NCI-H128 (cell line): ENCODE results near the gene SUMO1.
"Not testable (repeated sequence)": the region's sequence is repeated elsewhere in the genome, so short reads cannot be mapped to it uniquely, and the experiment has no call there.

ENCODE experiments used
- DNase-seq: peaks from one replicate; lab custom pipeline; 2025; ENCODE audit not compliant: unreplicated experiment; lab: John Stamatoyannopoulos, UW

Gene SUMO1

GRCh38 chr2:202238234-202239197 is at the start of gene SUMO1:
SUMO1 (minus strand) TSS chr2:202238597; CDS start chr2:202238451, 146 bp downstream.
- peak; percentile 68 for DNase-seq

GRCh38 chr2:202286595-202286994 is 48.2 kb upstream of the SUMO1 start:
- DNase-seq = no peak

DNA sequence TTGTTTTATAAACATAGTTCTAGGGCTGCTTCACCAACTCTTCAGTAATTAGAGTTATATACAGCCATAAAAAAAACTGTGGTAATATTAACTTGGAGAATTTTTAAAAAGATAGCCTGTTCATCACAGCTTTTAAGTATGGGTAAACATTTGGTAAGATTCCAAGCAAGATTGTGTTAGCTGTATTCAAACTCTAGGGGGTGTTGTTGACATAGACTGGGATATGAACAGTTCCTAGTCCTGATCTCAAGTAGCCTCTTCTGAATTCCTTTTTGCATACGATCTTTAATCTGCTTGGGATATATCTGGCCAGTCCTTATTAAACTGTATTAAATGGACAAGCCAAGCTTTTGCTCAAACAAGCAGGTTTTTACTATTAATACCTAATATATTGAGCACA is 40.5 kb upstream of the SUMO1 start:
- no peak for DNase-seq

- DNase-seq = no peak
These were observed 39.8 kb upstream of the SUMO1 start for GRCh38 chr2:202278036-202278760.

DNA sequence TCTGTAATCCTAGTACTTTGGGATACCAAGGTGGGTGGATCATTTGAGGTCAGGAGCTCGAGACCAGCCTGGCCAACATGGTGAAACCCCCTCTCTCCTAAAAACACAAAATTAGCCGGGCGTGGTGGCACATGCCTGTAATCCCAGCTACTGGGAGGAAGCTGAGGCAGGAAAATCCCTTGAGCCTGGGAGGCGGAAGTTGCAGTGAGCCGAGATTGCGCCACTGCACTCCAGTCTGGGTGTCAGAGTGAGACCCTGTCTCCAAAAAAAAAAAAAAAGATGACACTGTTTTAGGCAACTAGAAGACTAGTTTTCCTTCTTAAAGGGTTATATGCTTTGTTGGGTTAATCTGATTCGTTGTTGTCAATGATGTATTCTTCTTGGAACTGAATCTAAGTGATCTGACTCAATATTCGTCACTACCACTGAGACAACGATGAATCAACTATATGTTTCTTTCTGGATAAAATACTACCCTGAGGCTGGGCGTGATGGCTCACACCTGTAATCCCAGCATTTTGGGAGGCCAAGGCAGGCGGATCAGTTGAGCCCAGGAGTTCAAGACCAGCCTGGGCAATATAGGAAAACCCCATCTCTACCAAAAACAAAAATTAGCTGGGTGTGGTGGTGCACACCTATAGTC is 37.8 kb upstream of the SUMO1 start:
- not testable (repeated sequence) for DNase-seq

GRCh38 chr2:202270487-202270886 is 32.1 kb upstream of the SUMO1 start:
- no peak for DNase-seq

DNA sequence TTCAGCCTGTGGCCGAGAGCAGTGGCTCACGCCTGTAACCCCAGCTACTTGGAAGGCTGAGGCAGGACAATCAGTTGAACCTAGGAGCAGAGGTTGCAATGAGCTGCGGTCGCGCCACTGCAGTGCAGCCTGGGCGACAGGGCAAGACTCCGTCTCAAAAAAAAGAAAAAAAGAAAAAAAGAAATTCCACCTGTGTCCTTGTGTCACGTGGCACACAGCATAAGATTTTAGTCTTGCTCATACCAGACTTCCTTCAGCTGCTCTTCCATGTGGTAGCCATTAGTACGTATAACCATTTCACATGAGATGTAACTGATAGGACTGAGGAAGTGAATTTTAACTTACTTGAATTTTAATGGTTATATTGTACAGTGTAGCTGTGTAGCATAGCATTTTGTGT is 31.2 kb upstream of the SUMO1 start:
- DNase-seq = no peak

DNA sequence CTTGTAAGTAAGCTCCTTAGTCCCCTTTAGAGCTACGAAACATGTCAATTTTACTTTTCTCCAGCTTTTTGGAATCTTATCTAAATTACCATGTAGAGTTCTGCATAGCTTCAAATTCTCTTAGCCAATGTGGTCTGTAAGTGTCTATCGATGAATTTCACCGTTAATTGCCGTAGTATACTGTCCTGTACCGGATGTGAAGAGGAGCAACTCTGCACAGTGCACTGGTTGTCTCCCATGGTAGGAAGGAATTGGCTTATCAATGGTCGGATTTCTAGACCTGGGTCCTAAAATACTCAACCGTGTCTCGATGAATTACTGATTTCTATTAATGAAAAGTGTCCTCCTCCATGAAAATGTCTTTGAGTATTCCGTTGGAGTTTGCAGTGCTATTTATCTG is 29.1 kb upstream of the SUMO1 start:
- DNase-seq = no peak

GRCh38 chr2:202265467-202266277 is 27.3 kb upstream of the SUMO1 start, which contains the start of gene NOP58:
NOP58 (plus strand) TSS chr2:202265763; CDS start chr2:202265942, 179 bp downstream.
- peak; percentile 68 for DNase-seq

DNA sequence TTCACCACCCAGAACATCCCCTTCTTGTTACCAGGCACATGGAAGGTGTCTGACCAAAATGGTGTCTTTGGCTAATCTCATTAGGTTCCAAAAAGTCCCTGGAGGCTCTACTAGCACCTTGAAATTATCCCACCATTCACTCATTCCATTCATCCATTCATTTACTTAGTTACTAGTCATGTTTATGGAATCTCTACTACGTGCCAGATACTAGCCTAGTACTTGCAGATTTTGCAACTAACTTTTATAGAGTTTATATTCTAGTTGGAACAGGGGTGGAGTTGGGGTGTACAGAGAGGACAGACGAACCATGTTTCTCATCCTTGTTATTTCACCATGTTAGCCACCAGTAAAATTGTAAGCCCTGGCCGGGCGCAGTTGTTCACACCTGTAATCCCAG is 23.1 kb upstream of the SUMO1 start:
- no peak for DNase-seq

DNA sequence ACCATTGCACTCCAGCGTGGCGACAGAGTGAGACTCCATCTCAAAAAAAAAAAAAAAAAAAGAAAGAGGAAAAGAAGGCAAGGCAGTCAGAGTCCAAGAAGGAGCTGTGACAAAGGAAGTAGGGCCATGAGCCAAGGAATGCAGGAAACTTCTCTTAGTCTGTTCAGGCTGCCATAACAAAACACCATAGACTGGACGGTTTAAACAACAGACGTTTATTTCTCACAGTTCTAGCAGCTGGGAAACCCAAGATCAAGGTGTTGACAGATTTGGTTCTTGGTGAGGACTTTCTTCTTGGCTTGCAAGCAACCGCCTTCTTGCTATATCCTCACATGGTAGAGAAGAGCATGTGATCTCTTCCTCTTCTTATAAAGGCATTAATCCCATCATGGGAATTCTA is 13.1 kb upstream of the SUMO1 start:
- DNase-seq = no peak

DNA sequence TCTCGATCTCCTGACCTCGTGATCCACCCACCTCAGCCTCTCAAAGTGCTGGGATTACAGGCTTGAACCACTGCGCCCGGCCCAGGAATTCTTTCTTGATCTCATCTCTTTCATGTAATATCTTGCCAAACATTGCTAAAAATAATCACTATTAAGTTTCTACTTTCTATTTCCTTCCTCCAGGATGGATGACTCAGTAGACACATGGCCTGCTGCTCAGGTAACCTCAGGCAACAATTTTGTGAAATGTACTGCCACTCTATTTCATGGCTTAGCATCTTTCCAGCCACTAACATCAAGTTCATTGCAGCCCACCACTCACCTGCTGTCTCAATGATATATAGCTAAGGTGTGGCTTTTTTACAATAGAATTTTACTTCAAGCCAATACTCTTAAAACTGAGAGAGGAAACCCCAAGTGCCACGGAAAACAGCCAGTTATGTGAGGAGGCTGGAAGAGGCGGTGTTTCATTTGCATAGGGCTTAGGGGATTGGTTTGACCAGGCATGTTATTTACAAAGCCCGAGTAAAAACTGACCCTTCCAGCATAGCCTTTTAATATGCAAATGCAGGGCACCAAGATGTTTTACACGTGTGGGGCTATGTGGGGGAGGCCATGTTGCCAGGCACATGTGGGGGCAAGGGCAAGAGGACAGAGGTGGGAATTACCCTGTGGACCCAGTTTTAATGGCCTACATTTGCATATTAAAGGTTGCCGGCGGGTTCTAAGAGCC is 11.3 kb upstream of the SUMO1 start:
- no peak for DNase-seq

GRCh38 chr2:202247710-202248109 is 9.3 kb upstream of the SUMO1 start:
- not testable (repeated sequence) for DNase-seq

DNA sequence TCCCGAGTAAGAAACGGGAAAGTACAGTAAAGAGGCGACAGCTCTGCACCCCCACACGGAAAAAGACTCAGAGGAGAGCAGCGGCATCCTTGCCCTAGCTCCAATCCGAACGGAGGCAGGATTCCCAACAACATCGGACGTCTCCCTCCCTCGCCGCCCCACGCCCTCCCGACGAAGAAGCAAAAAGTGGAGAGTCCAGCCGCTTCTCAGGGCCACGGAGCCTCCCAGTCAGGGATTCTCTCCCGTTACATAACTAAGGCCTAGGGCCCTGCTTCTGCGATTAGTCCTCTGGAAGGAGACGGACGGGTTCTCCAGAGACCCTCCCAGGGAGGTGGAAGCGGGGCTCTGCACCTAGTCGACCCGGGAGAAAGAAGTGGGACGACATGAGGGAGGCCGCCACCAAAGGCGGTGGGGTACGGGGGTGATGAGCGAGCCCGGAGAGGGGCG is 587 bp downstream of the SUMO1 start:
- DNase-seq = no peak

GRCh38 chr2:202221873-202222272 is 16.5 kb downstream of the SUMO1 start:
- DNase-seq = no peak

- no peak for DNase-seq
These were observed 23.2 kb downstream of the SUMO1 start for GRCh38 chr2:202215179-202215578.

DNA sequence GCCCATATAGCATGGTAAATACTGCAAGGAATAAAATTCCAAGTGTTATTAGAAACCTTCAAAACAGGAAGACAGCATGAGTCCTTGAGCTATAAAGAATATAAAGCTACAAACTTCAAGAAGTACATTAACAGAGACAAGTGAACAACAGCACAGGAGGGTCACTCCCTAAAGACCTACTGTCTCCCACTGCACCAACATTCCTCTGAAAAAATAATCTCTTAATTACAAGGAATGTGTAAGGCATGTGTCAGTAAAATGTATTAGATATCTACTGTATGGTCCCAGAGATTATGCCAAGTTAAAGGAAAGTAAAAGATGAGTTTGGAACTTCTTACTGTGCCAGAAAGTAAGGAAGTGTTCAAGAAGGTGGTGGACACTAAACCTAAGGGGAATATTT is 29.9 kb downstream of the SUMO1 start:
- no peak for DNase-seq

GRCh38 chr2:202204855-202205254 is 33.5 kb downstream of the SUMO1 start:
- DNase-seq = no peak

DNA sequence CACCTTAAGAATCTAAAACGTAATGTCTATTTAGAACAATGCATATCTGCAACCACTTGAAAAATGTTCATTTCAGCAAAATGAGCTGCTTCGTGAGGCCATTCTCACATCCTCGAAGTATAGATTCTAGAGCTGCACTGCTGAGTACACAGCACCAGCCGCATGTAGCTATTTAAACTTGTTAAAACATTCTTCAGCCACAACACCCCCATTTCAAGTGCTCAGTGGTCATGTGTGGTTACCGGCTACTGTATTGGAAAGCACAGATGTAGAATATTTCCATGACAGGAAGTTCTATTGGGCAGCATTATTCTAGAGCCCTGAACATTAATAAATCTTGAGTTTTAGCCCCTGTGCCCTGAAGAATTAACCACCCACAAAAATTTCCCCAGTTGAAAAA is 35.0 kb downstream of the SUMO1 start:
- no peak for DNase-seq
